Brain microvascular endothelial cell (primary cell): ENCODE data around the gene SCAPER.

Experiments
- DNase-seq: peaks from one replicate; pipeline ENCODE4 v3.0.0-alpha.2; 2020
- H3K27ac ChIP-seq: fragments of 250-450 bp; sonication (Bioruptor Pico); 2 replicates; pipeline ENCODE4 v1.5.1; 2020; ENCODE audit warnings: mild to moderate bottlenecking, moderate library complexity
- H3K27me3 ChIP-seq: fragments of 250-450 bp; sonication (Bioruptor Pico); replicated peaks from 2 replicates; pipeline ENCODE4 v1.5.1; 2020; ENCODE audit warnings: mild to moderate bottlenecking
- H3K36me3 ChIP-seq: fragments of 250-450 bp; sonication (Bioruptor Pico); replicated peaks from 2 replicates; pipeline ENCODE4 v1.5.1; 2020; ENCODE audit warnings: mild to moderate bottlenecking
- H3K4me3 ChIP-seq: 2 replicates; pipeline ENCODE4 v1.5.1; 2011; ENCODE audit warnings: low read depth, mild to moderate bottlenecking, control low read depth, low read length, moderate library complexity
- CTCF ChIP-seq: IDR thresholded peaks from 2 replicates; pipeline ENCODE4 v1.5.1; 2011; ENCODE audit warnings: low read depth, mild to moderate bottlenecking, moderate library complexity, low read length, control low read depth, inconsistent platforms; ENCODE audit errors: missing control alignments
- in situ Hi-C: cut with HindIII; loops from 2 replicates; pipeline ENCODE4 v1.10.0; 2017; ENCODE audit warnings: low sequenced_read_pairs, low pct_ligation_motif_present

The SCAPER gene

GRCh38 chr15:76336254-76337058 is 568.7 kb downstream of the SCAPER start, which contains the start of gene ISL2:
Gene ISL2 (plus strand): TSS chr15:76336773. CDS start chr15:76336884, 111 bp downstream.
- in situ Hi-C loops: no loop called here
- H3K27ac ChIP-seq: no peak within 1 kb of the TSS
- TF ChIP-seq CTCF: no peak
- peak within 1 kb of the TSS; percentile 39 for H3K4me3 ChIP-seq
- peak; percentile 59 for DNase-seq
- peaks cover 48% of the 10 kb centered on the region for H3K27me3 ChIP-seq
- no peaks in the 10 kb centered on the region for H3K36me3 ChIP-seq

- no peak for TF ChIP-seq CTCF
- no peak for DNase-seq
- Histone ChIP-seq H3K4me3 (peak overlapping the region; percentile 39), H3K27me3 (peaks cover 40% of the 10 kb centered on the region), H3K36me3 (no peaks in the 10 kb centered on the region), H3K27ac (no peak overlapping the region)
- in situ Hi-C loops: no loop called here
Measured at GRCh38 chr15:76335307-76336253, 569.6 kb downstream of the SCAPER start.

GRCh38 chr15:76334438-76335306 is 570.5 kb downstream of the SCAPER start:
- DNase-seq: no peak
- in situ Hi-C loops: no loop called here
- no peaks in the 10 kb centered on the region for H3K36me3 ChIP-seq
- H3K27ac ChIP-seq: no peak overlapping the region
- H3K4me3 ChIP-seq: no peak overlapping the region
- no peak for TF ChIP-seq CTCF
- H3K27me3 ChIP-seq: peaks cover 32% of the 10 kb centered on the region

- peak; percentile 69 for TF ChIP-seq CTCF
- Histone ChIP-seq H3K4me3 (no peak overlapping the region), H3K27ac (no peak overlapping the region), H3K36me3 (no peaks in the 10 kb centered on the region), H3K27me3 (peaks cover 24% of the 10 kb centered on the region)
- no peak for DNase-seq
- in situ Hi-C loops: no loop called here
Measured at GRCh38 chr15:76333720-76334437, 571.3 kb downstream of the SCAPER start.

- no peak overlapping the region for H3K4me3 ChIP-seq
- no peak for TF ChIP-seq CTCF
- in situ Hi-C loops: no loop called here
- H3K36me3 ChIP-seq: no peaks in the 10 kb centered on the region
- no peak for DNase-seq
- H3K27me3 ChIP-seq: peaks cover 18% of the 10 kb centered on the region
- no peak overlapping the region for H3K27ac ChIP-seq
Measured at GRCh38 chr15:76333309-76333708, 571.8 kb downstream of the SCAPER start.
